Right cardiac atrium (tissue), 5 donors: ENCODE results near the gene PDE3B. TPM values are rescaled to one million over a fixed set of nuclear protein-coding genes. Genes with fewer than 3 reads are reported as not detected.
"Not testable (repeated sequence)": the region's sequence is repeated elsewhere in the genome, so short reads cannot be mapped to it uniquely, and the experiment has no call there.

Experiments
- ATAC-seq, 2 donors: fragments of 200-7000 bp; cut with Tn5 transposase; one replicate each; pipeline versions ENCODE4 v1.8.0 to v1.9.1; 2020; ENCODE audit warnings: moderate library complexity in 2 of 2, mild to moderate bottlenecking in 1 of 2
- DNase-seq, 3 donors: peaks; one replicate each; pipeline ENCODE4 v3.0.0-alpha.2; 2020
- H3K27ac ChIP-seq: one replicate; pipeline ENCODE4 v1.5.1; 2013; ENCODE audit warnings: mild to moderate bottlenecking, low read length, control low read depth, moderate library complexity
- H3K27me3 ChIP-seq: one replicate; pipeline ENCODE4 v1.6.1; 2013; ENCODE audit not compliant: control insufficient read depth, insufficient read depth
- H3K4me1 ChIP-seq: one replicate; pipeline ENCODE4 v1.6.1; 2013; ENCODE audit warnings: low read length; ENCODE audit not compliant: control insufficient read depth, insufficient read depth
- H3K4me3 ChIP-seq: one replicate; pipeline ENCODE4 v1.5.1; 2013; ENCODE audit warnings: low read length, control low read depth
- H3K9me3 ChIP-seq: one replicate; pipeline ENCODE4 v1.6.1; 2013; ENCODE audit warnings: low read length; ENCODE audit not compliant: control insufficient read depth
- WGBS: extraction: QIAGEN DNeasy Blood & Tissue Kit; methylation state at CpG from one replicate; pipeline ENCODE4 v1.1.7; 2013; 5-methylcytosine and 5-hydroxymethylcytosine counted together
- intact Hi-C, 4 donors: fragments of 100-400 bp; cut with DNase I; formaldehyde crosslinking; loops; one replicate each; pipeline versions ENCODE4 v1.11.0 to v1.14.0; 2022 to 2023
- polyA plus RNA-seq: library from polyadenylated mRNA; stranded (reverse); fragments of 200-250 nt; gene quantifications from one replicate; pipeline ENCODE4 v1.2.3, GENCODE V29; 2013
- total RNA-seq, 4 donors: library from RNA; stranded (reverse); fragmentation: NEBNext Ultra II Directional; extraction: Animal tissue kit (Norgen Biotek cat#: 25700); gene quantifications; one replicate each; pipeline ENCODE4 v1.2.1, GENCODE V29; 2021
- donor health status: healthy with polysubstance abuse.
- donor health status: DM: no; HTN: yes; CAD: no.
- donor health status: DM: no; HTN: no; CAD: no.
- donor health status: DM: no; HTN: yes; CAD: no; lungs with severe emphysema.
- donor health status: DM: yes; HTN: yes; CAD: no.

PDE3B gene
- total and polyA plus RNA-seq, 5 donors, result 4.9 to 18.6 (median 9.1) TPM

- no peak for ATAC-seq
- no peak overlapping the region for H3K27ac ChIP-seq
- no peaks in the 10 kb centered on the region for H3K27me3 ChIP-seq
- H3K4me3 ChIP-seq, result no peak overlapping the region
- no peak for DNase-seq
- no peaks in the 10 kb centered on the region for H3K4me1 ChIP-seq
- H3K9me3 ChIP-seq, result no peaks in the 10 kb centered on the region
- intact Hi-C loops, result no loop called here
Measured at GRCh38 chr11:14775897-14776296, 132.3 kb downstream of the PDE3B start.

GRCh38 chr11:14778460-14778859 lies 134.9 kb downstream of the PDE3B start:
- 94% methylated on average over 8 of the region's 8 CpGs for WGBS

GRCh38 chr11:14783788-14784187 lies 140.2 kb downstream of the PDE3B start:
- Histone ChIP-seq H3K27ac (no peak overlapping the region), H3K4me1 (no peaks in the 10 kb centered on the region), H3K9me3 (no peaks in the 10 kb centered on the region), H3K4me3 (no peak overlapping the region), H3K27me3 (no peaks in the 10 kb centered on the region)
- intact Hi-C loops, result no loop called here
- 88% methylated on average over 6 of the region's 6 CpGs for whole genome bisulfite sequencing
- ATAC-seq, result no peak
- DNase-seq, result no peak

More at GRCh38 chr11:14778460-14778859, 134.9 kb downstream of the PDE3B start:
- H3K4me3 ChIP-seq, H3K27me3 ChIP-seq, DNase-seq, H3K27ac ChIP-seq, intact Hi-C loops, H3K9me3 ChIP-seq, H3K4me1 ChIP-seq, ATAC-seq: not testable (repeated sequence)

- H3K9me3 ChIP-seq, result no peaks in the 10 kb centered on the region
- no peak for ATAC-seq
- H3K27me3 ChIP-seq, result no peaks in the 10 kb centered on the region
- no peak for DNase-seq
- H3K4me3 ChIP-seq, result no peak overlapping the region
- intact Hi-C loops, result no loop called here
- H3K4me1 ChIP-seq, result no peaks in the 10 kb centered on the region
- H3K27ac ChIP-seq, result no peak overlapping the region
- 60% methylated on average over 2 of the region's 2 CpGs for WGBS
Measured at GRCh38 chr11:14784230-14784629, 140.6 kb downstream of the PDE3B start.

- no peak overlapping the region for H3K27ac ChIP-seq
- H3K9me3 ChIP-seq, result no peaks in the 10 kb centered on the region
- H3K4me3 ChIP-seq, result no peak overlapping the region
- H3K27me3 ChIP-seq, result no peaks in the 10 kb centered on the region
- intact Hi-C loops, result loop anchor here in 3 of 4 donors (5.0 to 10.0 kb wide), 2 partner anchors 115 to 117 kb away; no protein-coding TSS in a partner anchor
- DNase-seq (no peak), ATAC-seq (no peak)
- no peaks in the 10 kb centered on the region for H3K4me1 ChIP-seq
Measured at GRCh38 chr11:14789879-14790484, 146.4 kb downstream of the PDE3B start.

GRCh38 chr11:14793546-14793945 lies 149.9 kb downstream of the PDE3B start:
- intact Hi-C loops, result loop anchor here in 3 of 4 donors (5.0 to 10.0 kb wide), 2 partner anchors 111 to 114 kb away; no protein-coding TSS in a partner anchor
- ATAC-seq (no peak), DNase-seq (no peak)
- Histone ChIP-seq H3K4me3 (no peak overlapping the region), H3K27ac (no peak overlapping the region), H3K9me3 (no peaks in the 10 kb centered on the region), H3K27me3 (no peaks in the 10 kb centered on the region), H3K4me1 (no peaks in the 10 kb centered on the region)
- 73% methylated on average over 2 of the region's 2 CpGs for WGBS

GRCh38 chr11:14796028-14796427 lies 152.4 kb downstream of the PDE3B start:
- H3K4me3 ChIP-seq, DNase-seq, H3K4me1 ChIP-seq, H3K9me3 ChIP-seq, ATAC-seq, H3K27me3 ChIP-seq, H3K27ac ChIP-seq: not testable (repeated sequence)
- WGBS, result 95% methylated on average over 4 of the region's 4 CpGs
- intact Hi-C loops, result loop anchor here in 2 of 4 donors (10.0 kb wide), 1 partner anchor 109 kb away; no protein-coding TSS in a partner anchor

- ATAC-seq (no peak), DNase-seq (no peak)
- 91% methylated on average over 2 of the region's 2 CpGs for WGBS
- H3K27me3 ChIP-seq, result no peaks in the 10 kb centered on the region
- no peak overlapping the region for H3K4me3 ChIP-seq
- H3K27ac ChIP-seq, result no peak overlapping the region
- H3K4me1 ChIP-seq, result no peaks in the 10 kb centered on the region
- intact Hi-C loops, result no loop called here
- no peaks in the 10 kb centered on the region for H3K9me3 ChIP-seq
Measured at GRCh38 chr11:14803846-14804245, 160.2 kb downstream of the PDE3B start.

GRCh38 chr11:14809466-14809865 lies 165.9 kb downstream of the PDE3B start:
- Histone ChIP-seq H3K4me1 (no peaks in the 10 kb centered on the region), H3K27ac (no peak overlapping the region), H3K27me3 (no peaks in the 10 kb centered on the region), H3K4me3 (no peak overlapping the region), H3K9me3 (no peaks in the 10 kb centered on the region)
- intact Hi-C loops, result no loop called here
- ATAC-seq (no peak), DNase-seq (no peak)

- H3K4me3 ChIP-seq, result no peak overlapping the region
- intact Hi-C loops, result no loop called here
- DNase-seq, result no peak
- no peaks in the 10 kb centered on the region for H3K4me1 ChIP-seq
- H3K9me3 ChIP-seq, result no peaks in the 10 kb centered on the region
- ATAC-seq, result no peak
- H3K27ac ChIP-seq, result no peak overlapping the region
- H3K27me3 ChIP-seq, result no peaks in the 10 kb centered on the region
- 86% methylated on average over 3 of the region's 3 CpGs for WGBS
Measured at GRCh38 chr11:14812757-14813156, 169.2 kb downstream of the PDE3B start.

GRCh38 chr11:14813516-14813915 lies 169.9 kb downstream of the PDE3B start:
- Histone ChIP-seq H3K27ac (no peak overlapping the region), H3K4me1 (no peaks in the 10 kb centered on the region), H3K9me3 (no peaks in the 10 kb centered on the region), H3K4me3 (no peak overlapping the region), H3K27me3 (no peaks in the 10 kb centered on the region)
- intact Hi-C loops, result no loop called here
- DNase-seq (no peak), ATAC-seq (no peak)

GRCh38 chr11:14818779-14819178 lies 175.2 kb downstream of the PDE3B start:
- no peaks in the 10 kb centered on the region for H3K4me1 ChIP-seq
- no peaks in the 10 kb centered on the region for H3K27me3 ChIP-seq
- H3K4me3 ChIP-seq, result no peak overlapping the region
- H3K27ac ChIP-seq, result no peak overlapping the region
- no peaks in the 10 kb centered on the region for H3K9me3 ChIP-seq
- intact Hi-C loops, result no loop called here
- DNase-seq, result no peak
- ATAC-seq, result no peak
- WGBS, result 96% methylated on average over 2 of the region's 2 CpGs
